Astrocyte of the spinal cord (primary cell): ENCODE measurements around the gene SLC26A9.

Experiments
- DNase-seq: peaks from one replicate; pipeline ENCODE4 v3.0.0; 2011; ENCODE audit warnings: low read depth, low spot score
- H3K4me3 ChIP-seq: 2 replicates; pipeline ENCODE4 v1.5.1; 2011; ENCODE audit warnings: low read depth, mild to moderate bottlenecking, low read length, moderate library complexity
- CTCF ChIP-seq: IDR thresholded peaks from 2 replicates; pipeline ENCODE4 v1.5.1; 2012; ENCODE audit warnings: low read depth, mild to moderate bottlenecking, low read length, inconsistent platforms
- in situ Hi-C: cut with HindIII; loops from 2 replicates; pipeline ENCODE4 v1.10.0; 2017; ENCODE audit warnings: low sequenced_read_pairs

SLC26A9 gene

DNA sequence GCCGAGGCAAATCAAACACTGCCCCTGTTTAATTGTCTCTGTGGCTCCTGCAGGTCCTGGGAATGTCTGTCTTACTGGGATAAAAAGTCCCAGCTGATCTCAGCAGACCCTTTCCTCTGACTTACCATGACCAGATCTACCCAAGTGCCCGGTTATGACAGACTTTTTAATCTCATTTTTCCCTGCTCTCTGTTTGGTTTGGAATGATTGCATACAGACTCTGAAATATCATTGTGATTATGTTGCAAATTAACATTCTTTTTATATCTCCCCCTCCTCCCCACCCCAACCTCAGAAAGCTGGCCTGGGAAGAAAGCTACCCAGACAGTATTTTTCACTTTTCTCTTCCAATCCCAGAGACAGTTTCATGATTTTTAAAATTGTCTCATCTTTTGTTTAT, 43.6 kb upstream of the SLC26A9 start:
- no peak for DNase-seq
- H3K4me3 ChIP-seq, result no peak overlapping the region
- no peak for TF ChIP-seq CTCF
- in situ Hi-C loops, result no loop called here

- no peak overlapping the region for H3K4me3 ChIP-seq
- TF ChIP-seq CTCF, result no peak
- in situ Hi-C loops, result no loop called here
- DNase-seq, result no peak
Measured at GRCh38 chr1:205986292-205986691, 43.0 kb upstream of the SLC26A9 start.

DNA sequence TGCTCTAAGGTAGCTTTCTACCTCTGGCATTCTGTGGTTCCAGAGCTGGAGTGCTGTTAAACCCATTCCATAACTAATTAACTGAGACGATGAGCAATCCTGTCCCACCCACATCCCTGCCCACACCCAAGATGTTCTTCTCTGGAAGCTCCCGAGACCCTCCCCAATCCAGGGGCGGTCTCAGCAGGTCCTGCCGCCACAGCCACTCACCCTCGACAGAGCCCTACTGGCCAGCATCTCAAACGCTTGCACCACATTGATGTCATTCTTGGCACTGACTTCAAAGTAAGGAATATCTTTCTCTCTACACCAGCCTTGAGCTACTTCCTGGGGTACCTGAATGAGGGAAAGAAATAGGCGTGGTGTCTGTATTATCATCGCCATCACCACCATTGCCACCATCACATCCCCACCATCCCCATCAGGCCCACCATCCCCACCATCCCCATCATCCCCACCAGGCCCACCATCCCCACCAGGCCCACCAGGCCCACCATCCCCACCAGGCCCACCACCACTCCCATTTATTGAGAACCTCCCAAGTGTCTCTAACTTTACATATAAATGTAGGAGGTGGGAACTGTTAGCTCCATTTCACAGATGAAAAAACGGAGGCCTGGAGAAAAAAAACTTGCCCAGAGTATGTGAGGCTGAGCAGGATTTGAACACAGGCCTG, 42.2 kb upstream of the SLC26A9 start:
- H3K4me3 ChIP-seq, result no peak overlapping the region
- TF ChIP-seq CTCF, result no peak
- in situ Hi-C loops, result no loop called here
- no peak for DNase-seq

- TF ChIP-seq CTCF, result peak; percentile 95
- DNase-seq, result peak; percentile 55
- in situ Hi-C loops, result no loop called here
- no peak overlapping the region for H3K4me3 ChIP-seq
Measured at GRCh38 chr1:205983925-205984725, 40.9 kb upstream of the SLC26A9 start.

- in situ Hi-C loops, result no loop called here
- no peak overlapping the region for H3K4me3 ChIP-seq
- no peak for TF ChIP-seq CTCF
- no peak for DNase-seq
Measured at GRCh38 chr1:205981257-205981656, 38.0 kb upstream of the SLC26A9 start.

- in situ Hi-C loops, result no loop called here
- DNase-seq, result no peak
- TF ChIP-seq CTCF, result no peak
- no peak overlapping the region for H3K4me3 ChIP-seq
Measured at GRCh38 chr1:205980237-205980870, 37.1 kb upstream of the SLC26A9 start.
